HG03439 (cell line): Measurements from ENCODE around the gene LEF1.

Experiments used
- ATAC-seq: cut with Tn5 transposase; IDR thresholded peaks from one replicate; pipeline ENCODE4 v1.9.1; 2021; ENCODE audit warnings: mild to moderate bottlenecking, moderate library complexity; ENCODE audit not compliant: unreplicated experiment

LEF1 gene

GRCh38 chr4:108168671-108169523 lies at the start of gene LEF1:
Gene LEF1, minus strand, starts transcription at chr4:108168932. Its CDS starts 1,165 bp downstream, at chr4:108167767.
- peak; percentile 41 for ATAC-seq

- no peak for ATAC-seq
These were observed 47.8 kb upstream of the LEF1 start for GRCh38 chr4:108216510-108216909.

GRCh38 chr4:108215055-108215454 lies 46.3 kb upstream of the LEF1 start:
- no peak for ATAC-seq

GRCh38 chr4:108213723-108214122 lies 45.0 kb upstream of the LEF1 start:
- no peak for ATAC-seq

GRCh38 chr4:108213308-108213707 lies 44.6 kb upstream of the LEF1 start:
- no peak for ATAC-seq

- ATAC-seq: no peak
These were observed 42.5 kb upstream of the LEF1 start for GRCh38 chr4:108210989-108211835.

- no peak for ATAC-seq
These were observed 40.8 kb upstream of the LEF1 start for GRCh38 chr4:108209489-108209888.

GRCh38 chr4:108205859-108206258 lies 37.1 kb upstream of the LEF1 start:
- ATAC-seq: no peak

GRCh38 chr4:108204518-108204917 lies 35.8 kb upstream of the LEF1 start:
- no peak for ATAC-seq

- no peak for ATAC-seq
These were observed 34.6 kb upstream of the LEF1 start for GRCh38 chr4:108203377-108203776.

- no peak for ATAC-seq
These were observed 33.0 kb upstream of the LEF1 start for GRCh38 chr4:108201774-108202173.

GRCh38 chr4:108199881-108200280 lies 31.1 kb upstream of the LEF1 start:
- ATAC-seq: no peak

GRCh38 chr4:108193886-108194672 lies 25.3 kb upstream of the LEF1 start:
- no peak for ATAC-seq

GRCh38 chr4:108192935-108193334 lies 24.2 kb upstream of the LEF1 start:
- no peak for ATAC-seq

GRCh38 chr4:108192056-108192455 lies 23.3 kb upstream of the LEF1 start:
- no peak for ATAC-seq

GRCh38 chr4:108191269-108191914 lies 22.7 kb upstream of the LEF1 start:
- no peak for ATAC-seq

- no peak for ATAC-seq
These were observed 20.0 kb upstream of the LEF1 start for GRCh38 chr4:108188770-108189169.

- ATAC-seq: no peak
These were observed 16.5 kb upstream of the LEF1 start for GRCh38 chr4:108185252-108185651.

GRCh38 chr4:108184453-108185049 lies 15.8 kb upstream of the LEF1 start:
- no peak for ATAC-seq

GRCh38 chr4:108181704-108182103 lies 13.0 kb upstream of the LEF1 start:
- no peak for ATAC-seq
